Gastroesophageal sphincter (tissue), 3 donors: ENCODE results near the gene DBH.

ENCODE experiments used
- CTCF ChIP-seq, 4 experiments: fragments of 200-600 bp in 2 of 4; fragments of 450-650 bp in 2 of 4; sonication (generic) in 1 of 4; IDR thresholded peaks; one replicate each; pipeline ENCODE4 v1.5.1; 2017 to 2019; ENCODE audit warnings: antibody characterized with exemption in 4 of 4, mild to moderate bottlenecking in 2 of 4, moderate library complexity in 2 of 4
- EP300 ChIP-seq: sonication (generic); formaldehyde crosslinking; IDR thresholded peaks from one replicate; pipeline ENCODE4 v1.6.1; 2017; ENCODE audit warnings: antibody characterized with exemption, mild to moderate bottlenecking
- POLR2A ChIP-seq, 2 donors: fragments of 450-650 bp; IDR thresholded peaks; one replicate each; pipeline ENCODE4 v1.6.1; 2017; ENCODE audit warnings: antibody characterized with exemption in 2 of 2, mild to moderate bottlenecking in 2 of 2, moderate library complexity in 1 of 2
- POLR2AphosphoS5 ChIP-seq: sonication (generic); formaldehyde crosslinking; IDR thresholded peaks from one replicate; pipeline ENCODE4 v1.6.1; 2017; ENCODE audit warnings: antibody characterized with exemption

DNA sequence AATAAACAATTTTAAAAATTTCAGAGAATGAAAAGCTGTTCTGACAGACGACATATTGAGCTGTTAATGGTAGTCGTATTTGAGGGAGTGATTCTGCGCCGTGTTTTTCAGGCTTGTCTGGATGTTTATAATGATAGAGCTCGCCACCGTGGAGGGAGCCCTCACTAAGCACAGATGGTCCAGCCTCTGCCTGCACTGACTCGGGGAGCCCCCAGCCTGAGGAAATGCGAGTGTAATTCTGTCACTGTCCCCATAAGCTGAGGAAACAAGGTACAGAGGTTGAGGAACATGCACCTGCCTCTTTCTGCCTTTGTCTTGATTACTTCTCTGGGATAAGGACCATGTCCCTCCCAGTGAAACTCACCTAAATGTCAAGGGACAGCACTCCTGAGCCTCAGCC, 7.4 kb upstream of the DBH start:
- TF ChIP-seq POLR2A (IDR thresholded peaks at IDR 0.05) (no peak), CTCF (IDR thresholded peaks at IDR 0.05) (no peak), EP300 (no peak), POLR2AphosphoS5 (no peak)
